Liver (tissue), 9 donors: Measurements from ENCODE around the gene INPP5A. TPM values are rescaled to one million over a fixed set of nuclear protein-coding genes. Genes with fewer than 3 reads are reported as not detected.

Experiments
- DNase-seq: peaks from one replicate; pipeline ENCODE4 v3.0.0-alpha.2; 2017; ENCODE audit warnings: low spot score
- H3K27ac ChIP-seq, 2 donors: one replicate each; pipeline ENCODE4 v1.7.0; 2013; ENCODE audit warnings: inconsistent platforms in 2 of 2, low read length in 2 of 2, control low read depth in 1 of 2, low read depth in 1 of 2, mild to moderate bottlenecking in 1 of 2
- H3K27me3 ChIP-seq, 4 donors: one replicate each; pipeline versions ENCODE4 v1.6.1 to v1.7.0; 2013; ENCODE audit warnings: low read length in 3 of 4, inconsistent platforms in 1 of 4, mild to moderate bottlenecking in 1 of 4, moderate library complexity in 1 of 4; ENCODE audit not compliant: control insufficient read depth in 4 of 4, insufficient read depth in 4 of 4
- H3K36me3 ChIP-seq, 4 donors: one replicate each; pipeline versions ENCODE4 v1.6.1 to v1.7.0; 2013; ENCODE audit warnings: low read length in 3 of 4, mild to moderate bottlenecking in 3 of 4, low read depth in 1 of 4, moderate library complexity in 1 of 4; ENCODE audit not compliant: control insufficient read depth in 4 of 4, insufficient read depth in 3 of 4
- H3K4me1 ChIP-seq, 4 donors: one replicate each; pipeline versions ENCODE4 v1.6.1 to v1.7.0; 2013; ENCODE audit warnings: low read length in 3 of 4, mild to moderate bottlenecking in 3 of 4, moderate library complexity in 1 of 4; ENCODE audit not compliant: control insufficient read depth in 4 of 4, insufficient read depth in 4 of 4
- H3K4me3 ChIP-seq, 3 donors: one replicate each; pipeline versions ENCODE4 v1.6.1 to v1.7.0; 2013; ENCODE audit warnings: low read length in 3 of 3, control low read depth in 1 of 3, low read depth in 1 of 3, mild to moderate bottlenecking in 1 of 3
- H3K9ac ChIP-seq, 2 donors: one replicate each; pipeline ENCODE4 v1.7.0; 2013; ENCODE audit warnings: low read length in 2 of 2, mild to moderate bottlenecking in 2 of 2, moderate library complexity in 2 of 2, control low read depth in 1 of 2, low read depth in 1 of 2
- H3K9me3 ChIP-seq, 4 donors: one replicate each; pipeline versions ENCODE4 v1.6.1 to v1.7.0; 2013; ENCODE audit warnings: low read length in 3 of 4; ENCODE audit not compliant: control insufficient read depth in 4 of 4
- CTCF ChIP-seq: fragments of 150-350 bp; IDR thresholded peaks from 2 replicates; pipeline ENCODE4 v1.5.1; 2017; ENCODE audit warnings: improper control_type of control experiment, low read depth, low read length; ENCODE audit not compliant: missing input control
- EGR1 ChIP-seq, 2 donors: IDR thresholded peaks; 2 replicates each; pipeline ENCODE4 v1.6.1; 2016 to 2018; ENCODE audit warnings: antibody characterized with exemption in 2 of 2, low read depth in 2 of 2
- FOXA1 ChIP-seq: IDR thresholded peaks from 2 replicates; pipeline ENCODE4 v1.6.1; 2016; ENCODE audit warnings: antibody characterized with exemption
- FOXA2 ChIP-seq: IDR thresholded peaks from 2 replicates; pipeline ENCODE4 v1.6.1; 2016; ENCODE audit warnings: antibody characterized with exemption
- GABPA ChIP-seq, 2 donors: IDR thresholded peaks in 1 of 2; conservative IDR thresholded peaks in 1 of 2; 2 replicates each; pipeline ENCODE4 v1.6.1; 2016; ENCODE audit warnings: antibody characterized with exemption in 2 of 2, mild to moderate bottlenecking in 1 of 2, moderate library complexity in 1 of 2
- HNF4A ChIP-seq, 2 donors: conservative IDR thresholded peaks; 2 replicates each; pipeline ENCODE4 v1.6.1; 2016; ENCODE audit warnings: antibody characterized with exemption in 2 of 2, mild to moderate bottlenecking in 2 of 2
- HNF4G ChIP-seq: IDR thresholded peaks from 2 replicates; pipeline ENCODE4 v1.6.1; 2016; ENCODE audit warnings: antibody characterized with exemption
- JUND ChIP-seq, 2 donors: IDR thresholded peaks; 2 replicates each; pipeline ENCODE4 v1.6.1; 2016; ENCODE audit warnings: antibody characterized with exemption in 2 of 2
- NR2F2 ChIP-seq: IDR thresholded peaks from 2 replicates; pipeline ENCODE4 v1.6.1; 2016; ENCODE audit warnings: antibody characterized with exemption
- RAD21 ChIP-seq, 2 donors: IDR thresholded peaks; 2 replicates each; pipeline ENCODE4 v1.6.1; 2016; ENCODE audit warnings: antibody characterized with exemption in 2 of 2, mild to moderate bottlenecking in 2 of 2
- REST ChIP-seq: IDR thresholded peaks from 2 replicates; pipeline ENCODE4 v1.6.1; 2016; ENCODE audit warnings: antibody characterized with exemption, mild to moderate bottlenecking
- RXRA ChIP-seq, 2 donors: IDR thresholded peaks; 2 replicates each; pipeline ENCODE4 v1.6.1; 2017 to 2018; ENCODE audit warnings: antibody characterized with exemption in 2 of 2, mild to moderate bottlenecking in 1 of 2
- SP1 ChIP-seq: IDR thresholded peaks from 2 replicates; pipeline ENCODE4 v1.6.1; 2018; ENCODE audit warnings: antibody characterized with exemption, mild to moderate bottlenecking
- TAF1 ChIP-seq: conservative IDR thresholded peaks from 2 replicates; pipeline ENCODE4 v1.6.1; 2016; ENCODE audit warnings: antibody characterized with exemption, mild to moderate bottlenecking
- YY1 ChIP-seq: IDR thresholded peaks from 2 replicates; pipeline ENCODE4 v1.6.1; 2016; ENCODE audit warnings: antibody characterized with exemption, mild to moderate bottlenecking
- WGBS: extraction: QIAGEN DNeasy Blood & Tissue Kit; methylation state at CpG from one replicate; pipeline ENCODE4 v1.1.7; 2013; 5-methylcytosine and 5-hydroxymethylcytosine counted together
- polyA plus RNA-seq, 2 donors: library from polyadenylated mRNA; stranded (reverse) in 1 of 2; unstranded in 1 of 2; fragments of 200-250 nt in 1 of 2; fragments of >200 nt in 1 of 2; fragmentation: Nextera tagmentation in 1 of 2; extraction: Ambion mirVana in 1 of 2; gene quantifications; one replicate each; pipeline versions ENCODE4 v1.2.1 to v1.2.3, GENCODE V29; 2013 to 2015
- total RNA-seq, 2 donors: library from RNA; depleted of rRNA; stranded (reverse); fragments of >200 nt; gene quantifications; one replicate each; pipeline ENCODE4 v1.2.3, GENCODE V29; 2014
- TF ChIP-seq, protein P1 (sequence below): IDR thresholded peaks from 2 replicates; pipeline ENCODE4 v1.6.1; 2016; ENCODE audit warnings: antibody characterized with exemption
- TF ChIP-seq, protein P2 (sequence below): IDR thresholded peaks from 2 replicates; pipeline ENCODE4 v1.6.1; 2016; ENCODE audit warnings: antibody characterized with exemption
- TF ChIP-seq, protein P3 (sequence below): IDR thresholded peaks from 2 replicates; pipeline ENCODE4 v1.6.1; 2016; ENCODE audit warnings: antibody characterized with exemption
- donor health status: healthy.
- donor health status: healthy.
- donor health status: healthy.
- donor health status: healthy.
- donor health status: healthy.

Gene INPP5A
- total and polyA plus RNA-seq, 4 donors, result 4.3 to 26.5 (median 10.9) TPM

DNA sequence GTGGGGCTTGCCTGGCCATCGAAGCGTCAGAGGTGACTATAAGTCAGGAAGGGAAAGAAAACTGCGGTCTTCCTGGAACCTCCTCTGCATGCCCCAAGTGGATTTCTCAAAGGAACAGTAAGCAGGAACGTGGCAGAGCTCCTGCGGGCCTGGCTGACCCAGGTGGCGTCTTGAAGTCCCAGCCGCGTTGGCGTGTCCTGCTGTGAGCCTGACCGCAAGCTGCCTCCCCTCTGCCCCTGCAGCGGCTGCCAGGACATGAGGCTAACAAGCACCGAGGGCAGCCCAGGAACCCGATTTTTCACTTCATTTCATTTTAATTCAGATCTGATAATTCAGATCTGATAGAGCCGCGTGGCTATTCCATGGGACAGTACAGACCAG lies 193.0 kb downstream of the INPP5A start:
- no peak for TF ChIP-seq REST
- TF ChIP-seq GABPA (IDR thresholded peaks at IDR 0.05 in 1 of 2, conservative IDR thresholded peaks at IDR 0.05 in 1 of 2), result no peak
- TF ChIP-seq NR2F2, result no peak
- TF ChIP-seq HNF4A (conservative IDR thresholded peaks at IDR 0.05), result no peak
- no peak for TF ChIP-seq TAF1
- TF ChIP-seq SP1, result no peak
- TF ChIP-seq, protein P1, sequence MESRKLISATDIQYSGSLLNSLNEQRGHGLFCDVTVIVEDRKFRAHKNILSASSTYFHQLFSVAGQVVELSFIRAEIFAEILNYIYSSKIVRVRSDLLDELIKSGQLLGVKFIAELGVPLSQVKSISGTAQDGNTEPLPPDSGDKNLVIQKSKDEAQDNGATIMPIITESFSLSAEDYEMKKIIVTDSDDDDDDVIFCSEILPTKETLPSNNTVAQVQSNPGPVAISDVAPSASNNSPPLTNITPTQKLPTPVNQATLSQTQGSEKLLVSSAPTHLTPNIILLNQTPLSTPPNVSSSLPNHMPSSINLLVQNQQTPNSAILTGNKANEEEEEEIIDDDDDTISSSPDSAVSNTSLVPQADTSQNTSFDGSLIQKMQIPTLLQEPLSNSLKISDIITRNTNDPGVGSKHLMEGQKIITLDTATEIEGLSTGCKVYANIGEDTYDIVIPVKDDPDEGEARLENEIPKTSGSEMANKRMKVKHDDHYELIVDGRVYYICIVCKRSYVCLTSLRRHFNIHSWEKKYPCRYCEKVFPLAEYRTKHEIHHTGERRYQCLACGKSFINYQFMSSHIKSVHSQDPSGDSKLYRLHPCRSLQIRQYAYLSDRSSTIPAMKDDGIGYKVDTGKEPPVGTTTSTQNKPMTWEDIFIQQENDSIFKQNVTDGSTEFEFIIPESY, result no peak
- no peak for TF ChIP-seq JUND (IDR thresholded peaks at IDR 0.05)
- TF ChIP-seq FOXA1, result no peak
- TF ChIP-seq, protein P2, sequence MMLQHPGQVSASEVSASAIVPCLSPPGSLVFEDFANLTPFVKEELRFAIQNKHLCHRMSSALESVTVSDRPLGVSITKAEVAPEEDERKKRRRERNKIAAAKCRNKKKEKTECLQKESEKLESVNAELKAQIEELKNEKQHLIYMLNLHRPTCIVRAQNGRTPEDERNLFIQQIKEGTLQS, result no peak
- TF ChIP-seq CTCF, result no peak
- TF ChIP-seq HNF4G, result no peak
- no peak for TF ChIP-seq EGR1 (IDR thresholded peaks at IDR 0.05; ENCODE audit: low read depth in 2 of 2)
- no peak for TF ChIP-seq FOXA2
- no peak for TF ChIP-seq YY1
- TF ChIP-seq RXRA (IDR thresholded peaks at IDR 0.05), result no peak
- TF ChIP-seq RAD21 (IDR thresholded peaks at IDR 0.05), result no peak
- no peak for DNase-seq
- no peaks in the 10 kb centered on the region for H3K9me3 ChIP-seq
- peaks cover 4 to 33% (median 11%) of the 10 kb centered on the region in 4 donors for H3K36me3 ChIP-seq
- H3K27ac ChIP-seq, result no peak overlapping the region
- H3K4me1 ChIP-seq, result no peaks in the 10 kb centered on the region
- WGBS, result 95% methylated on average over 15 of the region's 15 CpGs
- H3K27me3 ChIP-seq, result no peaks in the 10 kb centered on the region
- no peak overlapping the region for H3K4me3 ChIP-seq
- no peak overlapping the region for H3K9ac ChIP-seq

DNA sequence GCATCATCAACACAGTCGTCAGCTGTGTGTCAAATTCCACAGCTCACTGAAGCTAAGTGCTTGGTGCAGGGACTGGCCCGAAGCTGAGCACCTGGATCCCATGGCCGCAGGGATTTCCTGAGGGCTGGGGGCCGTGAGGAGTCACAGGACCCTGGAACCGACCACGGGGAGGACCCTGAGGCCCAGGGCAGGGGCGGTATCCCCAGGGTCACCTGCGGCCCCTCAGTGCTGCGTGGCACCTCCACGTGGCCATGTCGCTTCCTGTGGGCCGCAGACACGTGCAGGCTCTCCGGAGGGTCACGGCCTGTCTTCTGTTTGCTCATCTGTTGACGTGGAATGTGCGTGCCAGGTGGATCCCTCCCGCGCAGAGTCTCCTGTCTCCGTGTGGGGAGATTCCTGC lies 194.9 kb downstream of the INPP5A start:
- DNase-seq, result no peak
- Histone ChIP-seq H3K36me3 (peaks cover 4 to 24% (median 11%) of the 10 kb centered on the region in 4 donors), H3K9ac (no peak overlapping the region), H3K9me3 (no peaks in the 10 kb centered on the region), H3K4me1 (no peaks in the 10 kb centered on the region), H3K4me3 (no peak overlapping the region), H3K27me3 (no peaks in the 10 kb centered on the region), H3K27ac (no peak overlapping the region)
- no peak for TF ChIP-seq RXRA (IDR thresholded peaks at IDR 0.05)
- TF ChIP-seq FOXA2, result no peak
- TF ChIP-seq YY1, result no peak
- TF ChIP-seq GABPA (IDR thresholded peaks at IDR 0.05 in 1 of 2, conservative IDR thresholded peaks at IDR 0.05 in 1 of 2), result no peak
- TF ChIP-seq, protein P3, sequence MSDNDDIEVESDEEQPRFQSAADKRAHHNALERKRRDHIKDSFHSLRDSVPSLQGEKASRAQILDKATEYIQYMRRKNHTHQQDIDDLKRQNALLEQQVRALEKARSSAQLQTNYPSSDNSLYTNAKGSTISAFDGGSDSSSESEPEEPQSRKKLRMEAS, result no peak
- no peak for TF ChIP-seq TAF1
- no peak for TF ChIP-seq FOXA1
- TF ChIP-seq HNF4G, result no peak
- TF ChIP-seq, protein P2, result no peak
- no peak for TF ChIP-seq JUND (IDR thresholded peaks at IDR 0.05)
- no peak for TF ChIP-seq NR2F2
- no peak for TF ChIP-seq EGR1 (IDR thresholded peaks at IDR 0.05; ENCODE audit: low read depth in 2 of 2)
- TF ChIP-seq RAD21 (IDR thresholded peaks at IDR 0.05), result no peak
- no peak for TF ChIP-seq CTCF
- 96% methylated on average over 20 of the region's 20 CpGs for WGBS
